Measurements from ENCODE around the gene PLCH1.

GRCh38 chr3:155352900-155353490 is 391.9 kb downstream of the PLCH1 start:
- TF ChIP-seq CTCF (IDR thresholded peaks at IDR 0.05) (peak; percentile 12 to 61 (median 44)), POLR2A (IDR thresholded peaks at IDR 0.05) (no peak)

Measured in adrenal gland (tissue), 5 donors.